ENCODE measurements around the gene PRAMEF25.
"Not testable (repeated sequence)": the region's sequence is repeated elsewhere in the genome, so short reads cannot be mapped to it uniquely, and the experiment has no call there.

Gene PRAMEF25

GRCh38 chr1:13070474-13070873, at the start of gene PRAMEF25:
Gene PRAMEF25 (plus strand): TSS chr1:13070774. CDS start chr1:13073694, 2,920 bp downstream.
- not testable (repeated sequence) for DNase-seq

GRCh38 chr1:13056475-13056874, 14.1 kb upstream of the PRAMEF25 start, which contains the start of gene PRAMEF27:
Gene PRAMEF27 (minus strand): TSS chr1:13056575. CDS start chr1:13053659, 2,916 bp downstream.
- DNase-seq = not testable (repeated sequence)

GRCh38 chr1:13116754-13117153, 46.2 kb downstream of the PRAMEF25 start, which contains the start of gene HNRNPCL2:
Gene HNRNPCL2 (minus strand): TSS chr1:13116854. CDS start chr1:13116400, 454 bp downstream.
- DNase-seq = not testable (repeated sequence)

Measured in bone marrow (tissue), 2 donors.